Hepatocyte (in vitro differentiated cells): Measurements from ENCODE around the gene TXNDC5. TPM values are rescaled to one million over a fixed set of nuclear protein-coding genes. Genes with fewer than 3 reads are reported as not detected.

ENCODE experiments used
- DNase-seq: peaks from one replicate; pipeline ENCODE4 v3.0.0-alpha.2; 2016; ENCODE audit warnings: low spot score
- H2AFZ ChIP-seq: fragments of 200-600 bp; sonication (generic); 2 replicates; pipeline ENCODE4 v1.6.0; 2016; ENCODE audit warnings: antibody characterized with exemption, mild to moderate bottlenecking
- H3K27ac ChIP-seq: fragments of 200-600 bp; sonication (generic); 2 replicates; pipeline ENCODE4 v1.5.1; 2016; ENCODE audit warnings: mild to moderate bottlenecking
- H3K27me3 ChIP-seq: fragments of 200-600 bp; sonication (generic); 2 replicates; pipeline ENCODE4 v1.6.1; 2016
- H3K36me3 ChIP-seq: fragments of 200-600 bp; sonication (generic); replicated peaks from 2 replicates; pipeline ENCODE4 v1.5.1; 2016; ENCODE audit warnings: low read depth; ENCODE audit not compliant: insufficient read depth
- H3K4me1 ChIP-seq: fragments of 200-600 bp; sonication (generic); 2 replicates; pipeline ENCODE4 v1.5.1; 2016; ENCODE audit warnings: mild to moderate bottlenecking, moderate library complexity; ENCODE audit not compliant: insufficient read depth
- H3K4me2 ChIP-seq: fragments of 200-600 bp; sonication (generic); 2 replicates; pipeline ENCODE4 v1.6.0; 2016
- H3K4me3 ChIP-seq: fragments of 200-600 bp; sonication (generic); 2 replicates; pipeline ENCODE4 v1.5.1; 2016; ENCODE audit warnings: mild to moderate bottlenecking
- H3K79me2 ChIP-seq: fragments of 200-600 bp; sonication (generic); 2 replicates; pipeline ENCODE4 v1.6.0; 2017; ENCODE audit warnings: mild to moderate bottlenecking
- H3K9me2 ChIP-seq: fragments of 200-600 bp; sonication (generic); replicated peaks from 2 replicates; pipeline ENCODE4 v1.6.0; 2017; ENCODE audit warnings: mild to moderate bottlenecking; ENCODE audit not compliant: insufficient read depth
- H3K9me3 ChIP-seq: fragments of 200-600 bp; sonication (generic); 2 replicates; pipeline ENCODE4 v1.5.1; 2016; ENCODE audit warnings: low read depth, mild to moderate bottlenecking
- H4K20me1 ChIP-seq: fragments of 200-600 bp; sonication (generic); 2 replicates; pipeline ENCODE4 v1.6.0; 2016; ENCODE audit warnings: mild to moderate bottlenecking; ENCODE audit not compliant: insufficient read depth, poor library complexity, severe bottlenecking
- CTCF ChIP-seq: fragments of 200-600 bp; sonication (generic); IDR thresholded peaks from 2 replicates; pipeline ENCODE4 v1.5.1; 2016; ENCODE audit warnings: antibody characterized with exemption, mild to moderate bottlenecking; ENCODE audit not compliant: poor library complexity
- EZH2 ChIP-seq: fragments of 200-600 bp; sonication (generic); IDR thresholded peaks from 2 replicates; pipeline ENCODE4 v1.6.1; 2016; ENCODE audit warnings: antibody characterized with exemption, mild to moderate bottlenecking, borderline replicate concordance
- EZH2phosphoT487 ChIP-seq: fragments of 200-600 bp; sonication (generic); IDR thresholded peaks from one replicate; pipeline ENCODE4 v1.6.1; 2018; ENCODE audit warnings: antibody characterized with exemption, mild to moderate bottlenecking, low read depth, moderate library complexity; ENCODE audit not compliant: unreplicated experiment, severe bottlenecking
- WGBS: methylation state at CpG from one replicate; pipeline ENCODE4 v1.1.6; 2016; ENCODE audit warnings: low lambda C conversion rate; ENCODE audit errors: missing lambda C conversion rate; 5-methylcytosine and 5-hydroxymethylcytosine counted together
- polyA plus RNA-seq: library from polyadenylated mRNA; unstranded; fragments of >200 nt; fragmentation: Nextera tagmentation; extraction: Ambion mirVana; gene quantifications from 2 replicates; pipeline ENCODE4 v1.2.1, GENCODE V29; 2016
- total RNA-seq: library from RNA; depleted of rRNA; stranded (reverse); fragments of >200 nt; gene quantifications from 2 replicates; pipeline ENCODE4 v1.2.3, GENCODE V29; 2014

The TXNDC5 gene
- total and polyA plus RNA-seq, 2 experiments from 2014 or later: 238 to 241 TPM

GRCh38 chr6:7958464-7958863, 47.9 kb upstream of the TXNDC5 start:
- no peaks in the 10 kb centered on the region for H3K79me2 ChIP-seq
- no peaks in the 10 kb centered on the region for H3K36me3 ChIP-seq
- no peaks in the 10 kb centered on the region for H3K9me2 ChIP-seq
- H3K4me2 ChIP-seq: no peak overlapping the region
- no peaks in the 10 kb centered on the region for H3K27me3 ChIP-seq
- no peak overlapping the region for H2AFZ ChIP-seq
- no peak for DNase-seq
- no peaks in the 10 kb centered on the region for H3K9me3 ChIP-seq
- 52% methylated on average over 1 of the region's 1 CpG for WGBS
- no peak overlapping the region for H3K4me3 ChIP-seq
- no peak overlapping the region for H3K27ac ChIP-seq
- TF ChIP-seq EZH2phosphoT487: no peak
- H4K20me1 ChIP-seq: no peaks in the 10 kb centered on the region
- no peaks in the 10 kb centered on the region for H3K4me1 ChIP-seq

- DNase-seq: no peak
- H3K4me2 ChIP-seq: no peak overlapping the region
- no peaks in the 10 kb centered on the region for H3K79me2 ChIP-seq
- H3K27me3 ChIP-seq: no peaks in the 10 kb centered on the region
- TF ChIP-seq EZH2phosphoT487 (no peak), EZH2 (no peak), CTCF (no peak)
- H4K20me1 ChIP-seq: no peaks in the 10 kb centered on the region
- no peaks in the 10 kb centered on the region for H3K9me3 ChIP-seq
- no peak overlapping the region for H2AFZ ChIP-seq
- H3K36me3 ChIP-seq: no peaks in the 10 kb centered on the region
- H3K4me1 ChIP-seq: no peaks in the 10 kb centered on the region
- no peaks in the 10 kb centered on the region for H3K9me2 ChIP-seq
- 97% methylated on average over 1 of the region's 1 CpG for WGBS
- H3K4me3 ChIP-seq: no peak overlapping the region
- no peak overlapping the region for H3K27ac ChIP-seq
These were observed 45.7 kb upstream of the TXNDC5 start for GRCh38 chr6:7956257-7956656.

GRCh38 chr6:7954477-7955200, 44.1 kb upstream of the TXNDC5 start:
- H3K36me3 ChIP-seq: no peaks in the 10 kb centered on the region
- H3K4me2 ChIP-seq: no peak overlapping the region
- no peaks in the 10 kb centered on the region for H3K79me2 ChIP-seq
- no peaks in the 10 kb centered on the region for H3K4me1 ChIP-seq
- no peaks in the 10 kb centered on the region for H3K9me3 ChIP-seq
- TF ChIP-seq CTCF: no peak
- TF ChIP-seq EZH2: no peak
- TF ChIP-seq EZH2phosphoT487: no peak
- H3K4me3 ChIP-seq: no peak overlapping the region
- no peak for DNase-seq
- H4K20me1 ChIP-seq: no peaks in the 10 kb centered on the region
- no peaks in the 10 kb centered on the region for H3K9me2 ChIP-seq
- WGBS: 89% methylated on average over 4 of the region's 4 CpGs
- H2AFZ ChIP-seq: no peak overlapping the region
- H3K27ac ChIP-seq: no peak overlapping the region
- H3K27me3 ChIP-seq: no peaks in the 10 kb centered on the region

- no peak overlapping the region for H3K27ac ChIP-seq
- no peak for DNase-seq
- no peaks in the 10 kb centered on the region for H3K9me3 ChIP-seq
- no peaks in the 10 kb centered on the region for H3K27me3 ChIP-seq
- no peak overlapping the region for H3K4me2 ChIP-seq
- H3K9me2 ChIP-seq: no peaks in the 10 kb centered on the region
- no peak overlapping the region for H2AFZ ChIP-seq
- H3K79me2 ChIP-seq: no peaks in the 10 kb centered on the region
- H3K4me1 ChIP-seq: no peaks in the 10 kb centered on the region
- WGBS: 90% methylated on average over 1 of the region's 1 CpG
- no peaks in the 10 kb centered on the region for H4K20me1 ChIP-seq
- H3K36me3 ChIP-seq: no peaks in the 10 kb centered on the region
- TF ChIP-seq EZH2: no peak
- no peak for TF ChIP-seq CTCF
- TF ChIP-seq EZH2phosphoT487: no peak
- no peak overlapping the region for H3K4me3 ChIP-seq
These were observed 43.2 kb upstream of the TXNDC5 start for GRCh38 chr6:7953753-7954152.
